Hematopoietic multipotent progenitor cell treated with erythropoietin and hydrocortisone succinate and interleukin-3 and kit ligand, for 15 days (in vitro differentiated cells): ENCODE data around the gene MYO1F.
"Not testable (repeated sequence)": the region's sequence is repeated elsewhere in the genome, so short reads cannot be mapped to it uniquely, and the experiment has no call there.

Source experiments
- DNase-seq: peaks from one replicate; pipeline ENCODE4 v3.0.0-alpha.2; 2015; ENCODE audit warnings: low spot score

The MYO1F gene

GRCh38 chr19:8564866-8565265 lies 12.4 kb downstream of the MYO1F start:
- DNase-seq, result not testable (repeated sequence)

- DNase-seq, result no peak
These were observed 16.0 kb downstream of the MYO1F start for GRCh38 chr19:8561075-8561764.

- DNase-seq, result no peak
These were observed 18.9 kb downstream of the MYO1F start for GRCh38 chr19:8558325-8558724.

GRCh38 chr19:8557642-8558238 lies 19.5 kb downstream of the MYO1F start:
- DNase-seq, result no peak

- DNase-seq, result not testable (repeated sequence)
These were observed 23.5 kb downstream of the MYO1F start for GRCh38 chr19:8553729-8554128.

- no peak for DNase-seq
These were observed 24.4 kb downstream of the MYO1F start for GRCh38 chr19:8552810-8553209.

- no peak for DNase-seq
These were observed 27.2 kb downstream of the MYO1F start for GRCh38 chr19:8550070-8550469.

- no peak for DNase-seq
These were observed 31.5 kb downstream of the MYO1F start for GRCh38 chr19:8545743-8546142.

- no peak for DNase-seq
These were observed 33.1 kb downstream of the MYO1F start for GRCh38 chr19:8544168-8544567.

GRCh38 chr19:8539621-8540149 lies 37.6 kb downstream of the MYO1F start:
- no peak for DNase-seq

- no peak for DNase-seq
These were observed 40.1 kb downstream of the MYO1F start for GRCh38 chr19:8537099-8537498.

GRCh38 chr19:8536282-8536681 lies 41.0 kb downstream of the MYO1F start:
- no peak for DNase-seq

- DNase-seq, result no peak
These were observed 45.0 kb downstream of the MYO1F start for GRCh38 chr19:8532225-8532624.

GRCh38 chr19:8531470-8531869 lies 45.8 kb downstream of the MYO1F start:
- DNase-seq, result no peak

- DNase-seq, result no peak
These were observed 47.1 kb downstream of the MYO1F start for GRCh38 chr19:8530061-8530679.

- DNase-seq, result no peak
These were observed 47.8 kb downstream of the MYO1F start for GRCh38 chr19:8529369-8530006.

GRCh38 chr19:8528500-8528899 lies 48.7 kb downstream of the MYO1F start:
- no peak for DNase-seq

- DNase-seq, result no peak
These were observed 50.7 kb downstream of the MYO1F start for GRCh38 chr19:8526345-8527091.

GRCh38 chr19:8525401-8525684 lies 51.9 kb downstream of the MYO1F start:
- DNase-seq, result no peak

GRCh38 chr19:8519388-8519787 lies 57.9 kb downstream of the MYO1F start:
- DNase-seq, result no peak

- no peak for DNase-seq
These were observed 58.7 kb downstream of the MYO1F start for GRCh38 chr19:8518536-8518935.
